Thymus (tissue), 11 donors: ENCODE results near the gene SART1. TPM values are rescaled to one million over a fixed set of nuclear protein-coding genes. Genes with fewer than 3 reads are reported as not detected.

ENCODE experiments used
- DNase-seq, 9 donors: peaks; one replicate each; pipeline ENCODE4 v3.0.0-alpha.2; 2013; ENCODE audit warnings: low spot score in 9 of 9, low read depth in 6 of 9, missing footprints in 1 of 9
- H3K27ac ChIP-seq, 2 donors: one replicate each; pipeline ENCODE4 v1.5.1; 2013; ENCODE audit warnings: control low read depth in 1 of 2, low read depth in 1 of 2, low read length in 1 of 2, mild to moderate bottlenecking in 1 of 2, moderate library complexity in 1 of 2
- H3K27me3 ChIP-seq, 2 donors: one replicate each; pipeline ENCODE4 v1.5.1; 2013; ENCODE audit warnings: low read length in 1 of 2; ENCODE audit not compliant: control insufficient read depth in 2 of 2, insufficient read depth in 1 of 2
- H3K36me3 ChIP-seq, 2 donors: one replicate each; pipeline ENCODE4 v1.5.1; 2013; ENCODE audit warnings: low read length in 1 of 2, mild to moderate bottlenecking in 1 of 2, moderate library complexity in 1 of 2; ENCODE audit not compliant: control insufficient read depth in 2 of 2, insufficient read depth in 2 of 2
- H3K4me1 ChIP-seq, 2 donors: one replicate each; pipeline ENCODE4 v1.5.1; 2013; ENCODE audit warnings: low read length in 2 of 2; ENCODE audit not compliant: control insufficient read depth in 2 of 2, insufficient read depth in 2 of 2
- H3K4me3 ChIP-seq, 2 donors: one replicate each; pipeline ENCODE4 v1.5.1; 2013; ENCODE audit warnings: low read length in 2 of 2, control low read depth in 1 of 2, mild to moderate bottlenecking in 1 of 2
- H3K9me3 ChIP-seq, 2 donors: one replicate each; pipeline ENCODE4 v1.5.1; 2013; ENCODE audit warnings: low read length in 1 of 2, mild to moderate bottlenecking in 1 of 2; ENCODE audit not compliant: control insufficient read depth in 2 of 2, insufficient read depth in 1 of 2
- whole genome bisulfite sequencing: extraction: QIAGEN DNeasy Blood & Tissue Kit; methylation state at CpG from one replicate; pipeline ENCODE4 v1.1.7; 2013; 5-methylcytosine and 5-hydroxymethylcytosine counted together
- polyA plus RNA-seq: library from polyadenylated mRNA; stranded (reverse); fragments of 200-250 nt; gene quantifications from one replicate; pipeline ENCODE4 v1.2.3, GENCODE V29; 2013
- total RNA-seq: library from RNA; stranded (reverse); fragments of 120-200 nt; gene quantifications from one replicate; pipeline ENCODE4 v1.2.4, GENCODE V29; 2013
- donor health status: healthy.

The SART1 gene
- total and polyA plus RNA-seq, 2 donors = 35.4 to 97.5 TPM

- Histone ChIP-seq H3K27me3 (no peaks in the 10 kb centered on the region), H3K4me3 (peak overlapping the region; percentile 31 to 44), H3K4me1 (peaks cover 14 to 37% of the 10 kb centered on the region in 2 donors), H3K27ac (peak overlapping the region; percentile 97 to 99), H3K9me3 (no peaks in the 10 kb centered on the region), H3K36me3 (peaks cover 5 to 9% of the 10 kb centered on the region in 2 donors)
- WGBS = 8% methylated on average over 9 of the region's 9 CpGs
- DNase-seq = peak; percentile 65 to 96 (median 84)
Observed at GRCh38 chr11:65927904-65928397, 33.6 kb upstream of the SART1 start.

- Histone ChIP-seq H3K36me3 (peaks cover 3 to 4% of the 10 kb centered on the region in 2 donors), H3K4me1 (peaks cover 14 to 37% of the 10 kb centered on the region in 2 donors), H3K9me3 (no peaks in the 10 kb centered on the region), H3K27me3 (no peaks in the 10 kb centered on the region), H3K27ac (peak overlapping the region; percentile 97 to 99), H3K4me3 (no peak overlapping the region)
- WGBS = 35% methylated on average over 6 of the region's 6 CpGs
- peak in 1 of 9 donors; percentile 45 for DNase-seq
Observed at GRCh38 chr11:65928667-65929066, 32.9 kb upstream of the SART1 start.

GRCh38 chr11:65931773-65932557, 29.6 kb upstream of the SART1 start:
- H3K36me3 ChIP-seq = no peaks in the 10 kb centered on the region
- no peaks in the 10 kb centered on the region for H3K9me3 ChIP-seq
- H3K27me3 ChIP-seq = no peaks in the 10 kb centered on the region
- H3K27ac ChIP-seq = no peak overlapping the region
- peak in 1 of 9 donors; percentile 37 for DNase-seq
- whole genome bisulfite sequencing = 84% methylated on average over 13 of the region's 13 CpGs
- peaks cover 14 to 36% of the 10 kb centered on the region in 2 donors for H3K4me1 ChIP-seq
- no peak overlapping the region for H3K4me3 ChIP-seq

GRCh38 chr11:65932558-65932919, 29.0 kb upstream of the SART1 start:
- no peak for DNase-seq
- 79% methylated on average over 9 of the region's 9 CpGs for WGBS
- Histone ChIP-seq H3K4me3 (no peak overlapping the region), H3K27ac (no peak overlapping the region), H3K27me3 (no peaks in the 10 kb centered on the region), H3K9me3 (no peaks in the 10 kb centered on the region), H3K36me3 (no peaks in the 10 kb centered on the region), H3K4me1 (peaks cover 12 to 30% of the 10 kb centered on the region in 2 donors)

GRCh38 chr11:65934014-65934413, 27.5 kb upstream of the SART1 start:
- H3K4me3 ChIP-seq = no peak overlapping the region
- DNase-seq = no peak
- WGBS = 98% methylated on average over 4 of the region's 4 CpGs
- H3K4me1 ChIP-seq = peaks cover under 1 to 16% of the 10 kb centered on the region in 2 donors
- no peak overlapping the region for H3K27ac ChIP-seq
- H3K27me3 ChIP-seq = no peaks in the 10 kb centered on the region
- no peaks in the 10 kb centered on the region for H3K9me3 ChIP-seq
- H3K36me3 ChIP-seq = no peaks in the 10 kb centered on the region

- Histone ChIP-seq H3K9me3 (no peaks in the 10 kb centered on the region), H3K4me1 (no peaks in the 10 kb centered on the region)
- 96% methylated on average over 4 of the region's 4 CpGs for WGBS
Observed at GRCh38 chr11:65937766-65938165, 23.8 kb upstream of the SART1 start.

GRCh38 chr11:65941720-65942310, 19.7 kb upstream of the SART1 start:
- Histone ChIP-seq H3K27me3 (peaks cover 0 to 2% of the 10 kb centered on the region in 2 donors), H3K27ac (no peak overlapping the region), H3K36me3 (no peaks in the 10 kb centered on the region), H3K4me1 (no peaks in the 10 kb centered on the region), H3K4me3 (no peak overlapping the region), H3K9me3 (no peaks in the 10 kb centered on the region)
- no peak for DNase-seq
- WGBS = 85% methylated on average over 9 of the region's 9 CpGs

More at GRCh38 chr11:65937766-65938165, 23.8 kb upstream of the SART1 start:
- no peak for DNase-seq
- Histone ChIP-seq H3K36me3 (no peaks in the 10 kb centered on the region), H3K27me3 (peaks cover 0 to 2% of the 10 kb centered on the region in 2 donors), H3K27ac (no peak overlapping the region), H3K4me3 (no peak overlapping the region)

GRCh38 chr11:65942531-65942930, 19.0 kb upstream of the SART1 start:
- Histone ChIP-seq H3K4me3 (no peak overlapping the region), H3K27me3 (peaks cover 0 to 7% of the 10 kb centered on the region in 2 donors), H3K9me3 (no peaks in the 10 kb centered on the region), H3K27ac (no peak overlapping the region), H3K4me1 (no peaks in the 10 kb centered on the region), H3K36me3 (no peaks in the 10 kb centered on the region)
- WGBS = 96% methylated on average over 7 of the region's 7 CpGs
- no peak for DNase-seq

- no peak overlapping the region for H3K27ac ChIP-seq
- no peaks in the 10 kb centered on the region for H3K4me1 ChIP-seq
- H3K9me3 ChIP-seq = no peaks in the 10 kb centered on the region
- DNase-seq = no peak
- H3K4me3 ChIP-seq = no peak overlapping the region
- 98% methylated on average over 8 of the region's 8 CpGs for WGBS
- peaks cover 0 to 10% of the 10 kb centered on the region in 2 donors for H3K27me3 ChIP-seq
- no peaks in the 10 kb centered on the region for H3K36me3 ChIP-seq
Observed at GRCh38 chr11:65944191-65944590, 17.3 kb upstream of the SART1 start.
